K562 (cell line): ENCODE results near the gene ZNF48. TPM values are rescaled to one million over a fixed set of nuclear protein-coding genes. Genes with fewer than 3 reads are reported as not detected.

Source experiments
- DDX20 ChIP-seq: fragments of 450-650 bp; IDR thresholded peaks from 2 replicates; pipeline ENCODE4 v1.6.1; 2016; ENCODE audit warnings: missing genetic modification characterization, low read depth, mild to moderate bottlenecking, missing compliant biosample characterization, moderate library complexity
- DMBX1 ChIP-seq: fragments of 250-450 bp; sonication (Bioruptor Pico); IDR thresholded peaks from 2 replicates; pipeline ENCODE4 v1.8.0; 2022; ENCODE audit warnings: inconsistent platforms, mild to moderate bottlenecking, moderate library complexity, borderline replicate concordance
- ETS2 ChIP-seq: IDR thresholded peaks from 2 replicates; pipeline ENCODE4 v1.6.1; 2016; ENCODE audit warnings: borderline replicate concordance, missing genetic modification characterization, mild to moderate bottlenecking, moderate library complexity, missing compliant biosample characterization; ENCODE audit not compliant: poor library complexity, severe bottlenecking
- ETV5 ChIP-seq: sonication (generic); formaldehyde crosslinking; IDR thresholded peaks from 2 replicates; pipeline ENCODE4 v1.4.0; 2020; ENCODE audit warnings: low read depth, mild to moderate bottlenecking, missing genetic modification reagents
- FOXM1 ChIP-seq, 2 experiments: fragments of 450-650 bp in 1 of 2; sonication (generic) in 1 of 2; formaldehyde crosslinking in 1 of 2; IDR thresholded peaks; 2 replicates each; pipeline versions ENCODE4 v1.6.1 to v1.9.0; 2017 to 2022; ENCODE audit warnings: low read depth in 2 of 2, mild to moderate bottlenecking in 2 of 2, missing genetic modification reagents in 1 of 2, moderate library complexity in 1 of 2
- HEY1 ChIP-seq: fragments of 250-450 bp; sonication (Bioruptor Pico); IDR thresholded peaks from 2 replicates; pipeline ENCODE4 v1.5.0; 2020; ENCODE audit warnings: mild to moderate bottlenecking, moderate library complexity, borderline replicate concordance
- KDM4B ChIP-seq, 2 experiments: fragments of 450-650 bp in 1 of 2; sonication (generic) in 1 of 2; IDR thresholded peaks; 2 replicates each; pipeline ENCODE4 v1.6.1; 2016 to 2017; ENCODE audit warnings: borderline replicate concordance in 2 of 2, antibody characterized with exemption in 1 of 2, low read depth in 1 of 2, mild to moderate bottlenecking in 1 of 2
- LEF1 ChIP-seq: fragments of 450-650 bp; IDR thresholded peaks from 2 replicates; pipeline ENCODE4 v1.6.1; 2016; ENCODE audit warnings: mild to moderate bottlenecking
- MTA3 ChIP-seq: fragments of 450-650 bp; formaldehyde crosslinking; IDR thresholded peaks from 2 replicates; pipeline ENCODE4 v1.6.1; 2017; ENCODE audit warnings: mild to moderate bottlenecking, borderline replicate concordance
- PHB ChIP-seq: fragments of 250-450 bp; sonication (Bioruptor Pico); IDR thresholded peaks from 2 replicates; pipeline ENCODE4 v1.5.0; 2021
- PHF8 ChIP-seq: fragments of 200-600 bp; sonication (generic); IDR thresholded peaks from 2 replicates; pipeline ENCODE4 v1.6.1; 2012; ENCODE audit warnings: mixed run types, mild to moderate bottlenecking, inconsistent platforms, low read length, moderate library complexity, borderline replicate concordance
- PTRF ChIP-seq: fragments of 450-650 bp; IDR thresholded peaks from 2 replicates; pipeline ENCODE4 v1.6.1; 2016; ENCODE audit warnings: mild to moderate bottlenecking, missing genetic modification characterization, missing compliant biosample characterization
- PURB ChIP-seq: sonication (generic); formaldehyde crosslinking; IDR thresholded peaks from 2 replicates; pipeline ENCODE4 v1.9.0; 2021; ENCODE audit warnings: low read depth, mild to moderate bottlenecking, missing genetic modification reagents
- RCOR1 ChIP-seq, 2 experiments: IDR thresholded peaks; 2 replicates each; pipeline ENCODE4 v1.6.1; 2012; ENCODE audit warnings: low read depth in 2 of 2, low read length in 2 of 2, borderline replicate concordance in 1 of 2, improper control_type of control experiment in 1 of 2
- STAT5A ChIP-seq: IDR thresholded peaks from 2 replicates; pipeline ENCODE4 v1.6.1; 2012; ENCODE audit warnings: low read length, inconsistent platforms, borderline replicate concordance
- XRCC5 ChIP-seq: fragments of 200-400 bp; formaldehyde crosslinking; IDR thresholded peaks from 2 replicates; pipeline ENCODE4 v1.6.1; 2017; ENCODE audit warnings: low read depth, mild to moderate bottlenecking, low read length
- ZNF140 ChIP-seq: fragments of 250-450 bp; sonication (Bioruptor Pico); IDR thresholded peaks from 2 replicates; pipeline ENCODE4 v1.8.0; 2021; ENCODE audit warnings: moderate library complexity, mild to moderate bottlenecking, inconsistent platforms
- ZNF395 ChIP-seq: fragments of 200-800 bp; sonication (Bioruptor generic); IDR thresholded peaks from 2 replicates; pipeline ENCODE4 v1.6.1; 2017; ENCODE audit warnings: missing genetic modification characterization, missing compliant biosample characterization
- ZNF444 ChIP-seq: fragments of 250-450 bp; sonication (Bioruptor Pico); IDR thresholded peaks from 2 replicates; pipeline ENCODE4 v1.4.0; 2020; ENCODE audit warnings: mild to moderate bottlenecking, moderate library complexity
- ZNF584 ChIP-seq: fragments of 200-800 bp; sonication (Bioruptor generic); IDR thresholded peaks from 2 replicates; pipeline ENCODE4 v1.6.1; 2016; ENCODE audit warnings: low read depth, mild to moderate bottlenecking, missing genetic modification characterization, missing compliant biosample characterization
- ZNF75A ChIP-seq: fragments of 450-650 bp; formaldehyde crosslinking; IDR thresholded peaks from 2 replicates; pipeline ENCODE4 v1.4.0; 2020; ENCODE audit warnings: mild to moderate bottlenecking
- polyA plus RNA-seq, 8 experiments: library from polyadenylated mRNA; depleted of rRNA in 4 of 8; stranded (reverse) in 5 of 8; unstranded in 3 of 8; fragments of >200 nt; fragmentation: Nextera tagmentation in 2 of 8; fragmentation: Illumina TruSeq in 1 of 8; extraction: Ambion mirVana in 2 of 8; extraction: Trizol in 1 of 8; gene quantifications; 2 replicates each; pipeline versions ENCODE4 v1.2.1 to v1.2.3, GENCODE V29; 2011 to 2014; ENCODE audit warnings: inconsistent platforms in 1 of 8, missing spikeins in 1 of 8
- total RNA-seq, 7 experiments: library from RNA; depleted of rRNA in 6 of 7; stranded (reverse); fragments of >200 nt in 6 of 7; fragmentation: Illumina TruSeq in 2 of 7; extraction: Trizol in 2 of 7; gene quantifications; 2 replicates each; pipeline versions ENCODE4 v1.2.1 to v1.2.3, GENCODE V29; 2011 to 2021; ENCODE audit warnings: low replicate concordance in 1 of 7
- TF ChIP-seq, protein P1 (sequence below): fragments of 450-650 bp; IDR thresholded peaks from 2 replicates; pipeline ENCODE4 v1.6.1; 2018; ENCODE audit not compliant: partially characterized antibody

ZNF48 gene
- total and polyA plus RNA-seq, 9 of the 15 experiments (the other 6 are each of a cell fraction or from before 2014, with no cell fraction given), result 0.38 to 11.6 (median 4.7) TPM

GRCh38 chr16:30378236-30379157 is 16.7 kb upstream of the ZNF48 start (continued):
- TF ChIP-seq, protein P1, sequence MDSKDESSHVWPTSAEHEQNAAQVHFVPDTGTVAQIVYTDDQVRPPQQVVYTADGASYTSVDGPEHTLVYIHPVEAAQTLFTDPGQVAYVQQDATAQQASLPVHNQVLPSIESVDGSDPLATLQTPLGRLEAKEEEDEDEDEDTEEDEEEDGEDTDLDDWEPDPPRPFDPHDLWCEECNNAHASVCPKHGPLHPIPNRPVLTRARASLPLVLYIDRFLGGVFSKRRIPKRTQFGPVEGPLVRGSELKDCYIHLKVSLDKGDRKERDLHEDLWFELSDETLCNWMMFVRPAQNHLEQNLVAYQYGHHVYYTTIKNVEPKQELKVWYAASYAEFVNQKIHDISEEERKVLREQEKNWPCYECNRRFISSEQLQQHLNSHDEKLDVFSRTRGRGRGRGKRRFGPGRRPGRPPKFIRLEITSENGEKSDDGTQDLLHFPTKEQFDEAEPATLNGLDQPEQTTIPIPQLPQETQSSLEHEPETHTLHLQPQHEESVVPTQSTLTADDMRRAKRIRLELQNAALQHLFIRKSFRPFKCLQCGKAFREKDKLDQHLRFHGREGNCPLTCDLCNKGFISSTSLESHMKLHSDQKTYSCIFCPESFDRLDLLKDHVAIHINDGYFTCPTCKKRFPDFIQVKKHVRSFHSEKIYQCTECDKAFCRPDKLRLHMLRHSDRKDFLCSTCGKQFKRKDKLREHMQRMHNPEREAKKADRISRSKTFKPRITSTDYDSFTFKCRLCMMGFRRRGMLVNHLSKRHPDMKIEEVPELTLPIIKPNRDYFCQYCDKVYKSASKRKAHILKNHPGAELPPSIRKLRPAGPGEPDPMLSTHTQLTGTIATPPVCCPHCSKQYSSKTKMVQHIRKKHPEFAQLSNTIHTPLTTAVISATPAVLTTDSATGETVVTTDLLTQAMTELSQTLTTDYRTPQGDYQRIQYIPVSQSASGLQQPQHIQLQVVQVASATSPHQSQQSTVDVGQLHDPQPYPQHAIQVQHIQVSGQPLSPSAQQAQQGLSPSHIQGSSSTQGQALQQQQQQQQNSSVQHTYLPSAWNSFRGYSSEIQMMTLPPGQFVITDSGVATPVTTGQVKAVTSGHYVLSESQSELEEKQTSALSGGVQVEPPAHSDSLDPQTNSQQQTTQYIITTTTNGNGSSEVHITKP, result peak; percentile 40
- TF ChIP-seq DDX20 (no peak), ETV5 (no peak), PTRF (tag) (no peak), ETS2 (tag) (no peak), STAT5A (no peak), ZNF584 (CRISPR knock-in tag) (no peak), PHB (CRISPR knock-in tag) (no peak), ZNF395 (peak; percentile 44; the same call in 1 of the 2 replicates), PHF8 (peak; percentile 73; the same call in 1 of the 2 replicates), HEY1 (CRISPR knock-in tag) (no peak), LEF1 (no peak), XRCC5 (no peak), FOXM1 (IDR thresholded peaks at IDR 0.05; ENCODE audit: low read depth) (no peak), FOXM1 (CRISPR knock-in tag; IDR thresholded peaks at IDR 0.05; ENCODE audit: low read depth) (peak; percentile 77; the same call in 1 of the 2 replicates), ZNF140 (CRISPR knock-in tag) (no peak), DMBX1 (CRISPR knock-in tag) (no peak), RCOR1 (IDR thresholded peaks at IDR 0.05; ENCODE audit: borderline replicate concordance in 1 of 2, low read depth in 2 of 2, low read length in 2 of 2) (peak in 1 of 2 experiments; percentile 40; a peak in 2 of 4 replicates), KDM4B (IDR thresholded peaks at IDR 0.05; ENCODE audit: borderline replicate concordance in 2 of 2, low read depth in 1 of 2) (0 out of 4 replicates have a peak, but pooled peaks of 1 of the 2 experiments have one; percentile 26), ZNF444 (peak; percentile 72; the same call in 1 of the 2 replicates), MTA3 (peak; percentile 73), PURB (no peak), ZNF75A (CRISPR knock-in tag) (no peak)
